Ammon's horn (tissue), 1 donor: ENCODE measurements around the gene PPT1.
A peak's percentile ranks its signal among the peaks of the same experiment; 100 is the strongest.

Experiments
- DNase-seq: peaks from one replicate; pipeline ENCODE4 v3.0.0-alpha.2; 2016; ENCODE audit warnings: low spot score

The PPT1 gene

GRCh38 chr1:40092706-40093639, 4.1 kb downstream of the PPT1 start:
- DNase-seq, result no peak

DNA sequence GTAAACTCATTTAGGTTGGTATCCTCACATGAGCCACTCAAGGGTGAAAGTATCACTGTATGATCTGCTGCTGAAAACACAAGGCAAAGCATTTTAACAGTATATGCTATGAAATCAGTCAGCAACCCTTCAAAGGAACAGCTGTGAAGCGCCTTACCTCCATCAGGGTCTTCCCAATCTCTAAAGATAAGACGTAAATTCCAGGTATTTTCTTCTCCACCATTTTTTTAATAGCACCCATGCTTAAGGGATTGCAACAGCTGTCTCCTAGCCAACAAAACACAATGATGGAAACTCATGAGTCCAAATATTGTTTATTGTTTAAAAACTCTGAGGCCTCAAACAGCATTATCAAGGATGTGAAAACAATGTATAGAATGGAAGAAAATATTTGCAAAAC, 4.8 kb downstream of the PPT1 start:
- no peak for DNase-seq

- no peak for DNase-seq
Observed at GRCh38 chr1:40090652-40091355, 6.2 kb downstream of the PPT1 start.

GRCh38 chr1:40084750-40085149, 12.3 kb downstream of the PPT1 start:
- peak; percentile 79 for DNase-seq

- no peak for DNase-seq
Observed at GRCh38 chr1:40081871-40082270, 15.2 kb downstream of the PPT1 start.

DNA sequence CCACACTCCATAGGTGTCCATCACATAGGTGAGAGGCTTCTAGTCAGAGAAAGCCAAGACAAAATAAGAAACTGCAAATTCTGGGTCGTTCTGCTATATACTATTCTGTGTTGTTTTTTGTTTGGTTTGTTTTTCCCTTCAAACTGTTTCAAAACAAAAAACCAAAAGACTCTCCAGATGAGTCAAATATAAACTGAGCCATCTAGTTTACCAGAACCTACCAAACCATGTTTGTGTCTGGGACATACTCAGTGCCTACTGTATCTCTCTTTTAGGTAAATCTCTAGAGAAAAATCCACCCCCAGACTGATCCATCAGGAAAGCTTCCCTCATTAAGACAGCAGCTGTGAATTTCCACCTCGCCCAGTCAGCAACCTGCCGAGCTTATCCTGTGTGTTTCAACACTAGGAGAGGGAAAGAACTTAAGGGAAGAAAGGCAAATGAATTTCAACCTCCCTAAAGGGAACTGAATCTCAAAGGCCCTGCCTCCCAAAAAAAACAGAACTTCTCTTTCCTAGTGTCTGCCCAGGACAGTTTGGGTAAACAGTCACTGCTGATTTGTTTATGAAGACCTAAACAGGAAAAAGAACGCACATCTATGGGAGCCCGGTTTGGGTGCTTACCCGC, 17.2 kb downstream of the PPT1 start:
- DNase-seq, result no peak

DNA sequence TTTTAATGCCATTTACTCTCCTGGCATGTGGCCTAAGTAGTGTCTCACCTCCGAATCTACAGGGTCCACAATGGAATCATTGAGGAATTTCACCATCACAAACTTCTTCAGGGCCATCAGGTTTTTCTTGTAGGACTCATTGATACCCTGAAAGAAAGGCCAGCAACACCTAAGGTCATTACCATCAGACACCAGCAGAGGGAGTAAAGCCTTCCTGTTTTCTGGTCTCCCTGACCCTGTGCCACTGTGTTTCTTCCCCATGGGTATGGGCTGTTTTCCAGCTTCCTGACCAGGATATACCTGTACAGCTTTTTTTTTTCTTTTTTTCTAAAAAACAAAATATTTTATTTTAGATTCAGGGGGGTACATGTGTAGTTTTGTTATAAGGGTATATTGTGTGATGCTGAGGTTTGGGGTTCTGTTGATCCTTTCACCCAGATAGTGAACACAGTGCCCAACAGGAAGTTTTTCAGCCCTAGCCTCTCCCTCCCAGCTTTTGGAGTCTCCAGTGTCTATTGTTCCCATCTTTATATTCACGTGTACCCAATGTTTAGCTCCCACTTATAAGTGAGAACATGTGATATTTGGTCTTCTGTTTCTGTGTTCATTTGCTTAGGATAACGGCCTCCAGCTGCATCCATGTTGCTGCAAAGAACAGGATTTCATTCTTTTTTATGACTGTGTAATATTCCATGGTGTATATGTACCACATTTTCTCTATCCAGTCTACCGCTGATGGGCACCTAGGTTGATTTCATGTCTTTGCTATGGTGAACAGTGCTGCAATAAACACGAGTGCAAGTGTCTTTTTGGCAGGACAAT, 18.3 kb downstream of the PPT1 start:
- DNase-seq, result peak; percentile 67

- no peak for DNase-seq
Observed at GRCh38 chr1:40076895-40077312, 20.1 kb downstream of the PPT1 start.

- no peak for DNase-seq
Observed at GRCh38 chr1:40075266-40075665, 21.8 kb downstream of the PPT1 start.

DNA sequence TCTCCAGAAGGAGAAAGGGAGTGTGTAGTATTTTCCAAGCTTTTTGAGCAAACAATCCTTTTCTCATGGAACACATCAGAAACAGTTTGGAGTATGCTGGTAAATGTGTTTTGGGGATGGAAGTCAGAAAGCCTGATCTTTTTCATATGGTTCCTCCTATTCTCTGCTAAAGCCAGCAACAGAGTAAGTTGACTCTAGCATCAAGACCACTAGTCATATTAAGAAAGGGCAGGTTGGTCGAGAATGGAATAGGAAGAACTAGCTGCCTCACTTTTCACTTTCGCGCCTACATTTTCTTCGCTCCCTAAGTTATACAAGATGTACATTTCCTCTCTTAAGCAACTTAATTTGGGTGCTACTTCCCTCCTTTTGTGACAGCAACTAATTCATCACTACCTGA, 24.0 kb downstream of the PPT1 start:
- DNase-seq, result no peak

DNA sequence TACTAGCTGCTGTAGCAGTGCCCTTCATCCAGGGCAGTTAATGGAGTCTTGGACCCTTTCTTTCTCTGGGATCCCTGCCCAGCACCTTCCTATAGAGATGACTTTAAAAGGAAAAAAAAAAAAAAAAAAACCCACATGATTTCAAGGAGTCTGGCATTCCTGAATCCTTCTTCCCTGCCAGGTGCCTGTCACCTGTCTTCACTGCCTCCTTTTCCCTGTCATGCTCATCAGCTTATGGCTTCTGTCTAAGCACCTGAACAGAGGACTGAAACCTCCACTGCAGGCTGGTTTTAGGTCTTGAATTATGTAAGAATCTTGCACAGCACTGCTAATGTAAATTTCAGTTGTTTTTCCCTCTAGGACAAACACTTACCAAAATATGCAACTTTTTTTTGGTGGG, 24.9 kb downstream of the PPT1 start:
- no peak for DNase-seq

- DNase-seq, result no peak
Observed at GRCh38 chr1:40067851-40068250, 29.2 kb downstream of the PPT1 start.

GRCh38 chr1:40067023-40067422, 30.0 kb downstream of the PPT1 start:
- DNase-seq, result no peak

- DNase-seq, result no peak
Observed at GRCh38 chr1:40064797-40065499, 32.1 kb downstream of the PPT1 start.

DNA sequence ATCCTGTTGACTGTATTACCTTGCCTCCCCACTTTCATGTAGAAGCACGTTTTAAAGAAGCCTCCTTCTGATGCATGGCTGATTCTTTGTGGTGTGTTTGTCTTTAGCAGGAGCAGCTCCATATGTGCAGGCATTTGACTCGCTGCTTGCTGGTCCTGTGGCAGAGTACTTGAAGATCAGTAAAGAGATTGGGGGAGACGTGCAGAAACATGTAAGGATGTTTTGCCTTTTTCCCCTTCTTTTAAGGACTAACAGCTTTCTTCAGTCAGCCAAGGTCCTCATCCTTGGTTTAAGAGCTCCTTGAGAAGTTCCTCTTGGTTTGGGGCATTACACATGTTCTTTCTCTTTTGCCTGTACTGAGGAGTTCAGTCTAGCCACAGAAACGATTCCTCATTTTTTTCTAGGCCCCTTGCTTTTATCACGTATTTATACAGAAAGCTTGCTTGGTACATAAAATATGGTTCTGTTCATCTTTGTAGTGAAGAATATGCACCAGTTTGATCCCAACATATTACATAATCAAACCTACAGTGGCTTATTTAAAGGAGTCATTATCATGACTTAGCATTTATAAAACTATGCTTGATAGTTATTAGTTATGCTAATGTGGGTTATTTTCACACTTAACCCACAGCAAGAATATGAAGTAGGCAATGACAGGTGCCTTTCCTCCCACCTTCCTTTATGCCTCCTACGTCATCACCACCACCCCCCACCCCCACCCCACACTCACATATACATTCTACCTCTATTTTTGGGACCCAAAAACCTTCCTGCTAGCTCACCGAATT, 36.9 kb downstream of the PPT1 start:
- DNase-seq, result no peak

- DNase-seq, result no peak
Observed at GRCh38 chr1:40059338-40059959, 37.6 kb downstream of the PPT1 start.

DNA sequence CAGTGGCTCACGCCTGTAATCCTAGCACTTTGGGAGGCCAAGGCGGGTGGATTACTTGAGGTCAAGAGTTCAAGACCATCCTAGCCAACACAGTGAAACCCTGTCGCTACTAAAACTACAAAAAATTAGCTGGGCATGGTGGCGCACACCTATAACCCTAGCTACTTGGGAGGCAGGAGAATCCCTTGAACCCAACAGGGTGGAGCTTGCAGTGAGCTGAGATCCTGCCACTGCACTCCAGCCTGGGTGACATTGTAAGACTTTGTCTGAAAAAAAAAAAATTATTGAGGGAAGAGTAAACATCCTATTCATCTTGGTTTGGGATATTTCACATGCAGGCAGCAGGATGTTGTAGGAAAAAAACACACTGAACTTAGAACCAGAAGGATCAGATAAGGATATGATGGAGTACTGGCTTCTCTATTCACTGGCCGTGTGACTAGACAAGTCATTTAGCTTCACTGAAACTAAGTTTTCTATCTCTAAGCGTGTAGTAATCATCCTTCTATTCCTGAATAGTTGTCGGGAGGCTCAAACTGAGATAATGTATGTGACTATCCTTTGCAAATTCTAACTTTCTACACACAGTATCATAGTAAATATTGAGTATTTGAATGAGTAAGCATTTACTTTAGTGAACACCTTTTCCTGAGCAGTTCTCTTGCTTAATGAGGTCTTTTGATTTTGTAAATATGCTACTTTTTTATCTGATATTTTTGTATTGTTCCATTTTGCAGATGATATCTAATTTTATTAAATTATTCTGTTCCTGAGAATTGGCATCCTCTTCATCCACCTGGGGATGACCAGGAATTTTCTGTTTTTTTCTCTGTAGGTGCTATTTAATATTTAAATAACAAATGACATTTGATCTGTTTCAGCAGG, 38.4 kb downstream of the PPT1 start:
- DNase-seq, result no peak

DNA sequence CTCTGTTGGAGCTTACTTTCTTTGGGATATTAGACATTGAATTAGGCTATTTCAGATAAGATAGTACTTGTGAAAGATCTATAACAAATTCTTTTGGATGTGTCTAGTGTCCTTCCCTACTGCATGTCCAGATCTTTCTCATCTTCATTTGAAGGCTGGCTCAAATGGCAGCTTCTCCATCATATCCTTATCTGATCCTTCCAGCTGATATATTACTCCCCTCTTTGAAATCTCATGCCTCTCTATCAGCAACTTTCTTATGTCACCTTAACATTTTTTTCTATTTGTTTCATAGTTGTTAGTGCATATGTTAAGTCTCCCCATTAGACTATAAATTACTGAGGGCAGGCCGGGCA, 39.0 kb downstream of the PPT1 start:
- no peak for DNase-seq
